ENCODE data around the gene LRRC56.
A peak's percentile ranks its signal among the peaks of the same experiment; 100 is the strongest.

The LRRC56 gene

GRCh38 chr11:526192-526591 lies 11.1 kb upstream of the LRRC56 start:
- no peaks in the 10 kb centered on the region for H3K36me3 ChIP-seq (ENCODE audit: insufficient read depth, low read length)
- H3K9ac ChIP-seq (ENCODE audit: low read depth, low read length) = no peak overlapping the region
- no peaks in the 10 kb centered on the region for H3K4me1 ChIP-seq (ENCODE audit: insufficient read depth, low read length)
- no peaks in the 10 kb centered on the region; the same call in 1 of the 2 replicates for H3K9me3 ChIP-seq (ENCODE audit: control insufficient read depth, insufficient read depth, low read length)

- Histone ChIP-seq H3K4me1 (ENCODE audit: insufficient read depth, low read length) (no peaks in the 10 kb centered on the region), H3K9ac (ENCODE audit: low read depth, low read length) (no peak overlapping the region), H3K36me3 (ENCODE audit: insufficient read depth, low read length) (no peaks in the 10 kb centered on the region), H3K9me3 (ENCODE audit: control insufficient read depth, insufficient read depth, low read length) (no peaks in the 10 kb centered on the region)
Observed at GRCh38 chr11:528166-528814, 9.0 kb upstream of the LRRC56 start.

GRCh38 chr11:528815-529727 lies 8.3 kb upstream of the LRRC56 start:
- no peaks in the 10 kb centered on the region for H3K4me1 ChIP-seq (ENCODE audit: insufficient read depth, low read length)
- H3K36me3 ChIP-seq (ENCODE audit: insufficient read depth, low read length) = peaks cover 3% of the 10 kb centered on the region; the same call in 1 of the 2 replicates
- no peak overlapping the region for H3K9ac ChIP-seq (ENCODE audit: low read depth, low read length)
- H3K9me3 ChIP-seq (ENCODE audit: control insufficient read depth, insufficient read depth, low read length) = no peaks in the 10 kb centered on the region

DNA sequence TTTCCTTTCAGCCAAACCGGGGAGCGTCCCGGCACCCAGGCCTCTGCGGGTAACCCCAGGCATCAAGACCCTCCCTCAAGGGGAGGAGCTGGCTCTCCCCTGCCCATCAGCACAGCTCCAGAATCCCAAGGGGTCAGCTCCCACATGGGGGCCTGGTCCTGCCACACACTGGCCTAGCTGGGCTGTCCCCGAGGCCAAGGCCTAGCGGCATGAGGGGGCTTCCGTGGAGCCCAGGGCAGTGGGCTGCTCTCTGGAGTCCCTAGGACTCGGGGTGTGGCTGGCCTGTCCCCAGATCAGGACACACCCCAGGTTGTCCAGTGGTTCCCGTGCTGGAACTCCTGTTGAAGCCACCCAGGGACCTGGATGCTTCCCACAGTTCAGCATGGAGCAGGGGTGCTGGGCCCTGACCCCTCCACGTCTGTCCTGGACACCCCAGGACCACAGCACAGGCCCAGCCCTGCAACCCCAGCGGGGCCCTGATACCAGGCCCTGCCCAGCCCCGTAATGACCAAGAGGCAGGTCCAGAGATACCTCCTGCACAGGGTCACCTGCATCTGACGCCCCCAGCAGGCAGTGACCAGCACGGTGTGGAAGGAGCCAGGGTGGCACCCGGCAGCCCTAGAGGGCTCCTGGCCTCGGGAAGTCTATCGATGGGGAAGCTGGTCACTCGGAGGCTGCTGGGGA lies 7.5 kb upstream of the LRRC56 start:
- no peaks in the 10 kb centered on the region for H3K9me3 ChIP-seq (ENCODE audit: control insufficient read depth, insufficient read depth, low read length)
- no peaks in the 10 kb centered on the region for H3K4me1 ChIP-seq (ENCODE audit: insufficient read depth, low read length)
- H3K36me3 ChIP-seq (ENCODE audit: insufficient read depth, low read length) = peaks cover 3% of the 10 kb centered on the region; the same call in 1 of the 2 replicates
- no peak overlapping the region for H3K9ac ChIP-seq (ENCODE audit: low read depth, low read length)

- no peaks in the 10 kb centered on the region for H3K4me1 ChIP-seq (ENCODE audit: insufficient read depth, low read length)
- no peaks in the 10 kb centered on the region for H3K9me3 ChIP-seq (ENCODE audit: control insufficient read depth, insufficient read depth, low read length)
- H3K36me3 ChIP-seq (ENCODE audit: insufficient read depth, low read length) = peaks cover 3% of the 10 kb centered on the region; the same call in 1 of the 2 replicates
- no peak overlapping the region for H3K9ac ChIP-seq (ENCODE audit: low read depth, low read length)
Observed at GRCh38 chr11:530960-531831, 6.1 kb upstream of the LRRC56 start.

DNA sequence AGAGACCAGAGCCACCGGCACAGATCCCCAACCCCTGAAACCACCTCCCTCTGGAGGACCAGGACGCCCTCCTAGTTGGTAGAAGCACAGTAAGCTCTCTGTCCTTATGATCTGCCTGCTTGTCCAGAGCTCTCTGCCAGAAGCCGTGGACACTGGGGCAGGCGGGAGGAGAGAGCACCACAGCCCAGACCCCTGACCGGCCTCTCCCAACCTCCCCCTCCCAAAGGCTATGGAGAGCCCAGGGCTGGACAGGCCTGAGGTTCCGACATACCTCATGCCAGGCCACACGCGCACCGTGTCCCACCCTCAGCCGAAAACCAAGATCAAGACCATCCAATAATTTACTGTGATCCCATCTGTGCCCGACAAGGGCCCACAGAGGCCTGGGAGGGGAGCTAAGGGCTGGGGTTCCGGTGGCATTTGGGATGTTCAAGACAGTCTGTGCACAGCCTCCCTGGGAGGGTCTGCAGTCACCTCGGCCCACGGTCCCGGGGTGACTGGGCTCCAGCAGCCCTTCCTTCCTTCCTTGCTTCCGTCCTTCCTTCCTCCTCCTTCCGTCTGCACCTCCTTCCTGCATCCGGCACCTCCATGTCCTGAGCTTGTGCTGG lies 5.3 kb upstream of the LRRC56 start:
- no peaks in the 10 kb centered on the region for H3K9me3 ChIP-seq (ENCODE audit: control insufficient read depth, insufficient read depth, low read length)
- H3K4me1 ChIP-seq (ENCODE audit: insufficient read depth, low read length) = no peaks in the 10 kb centered on the region
- H3K9ac ChIP-seq (ENCODE audit: low read depth, low read length) = no peak overlapping the region
- H3K36me3 ChIP-seq (ENCODE audit: insufficient read depth, low read length) = peaks cover 3% of the 10 kb centered on the region; the same call in 1 of the 2 replicates

DNA sequence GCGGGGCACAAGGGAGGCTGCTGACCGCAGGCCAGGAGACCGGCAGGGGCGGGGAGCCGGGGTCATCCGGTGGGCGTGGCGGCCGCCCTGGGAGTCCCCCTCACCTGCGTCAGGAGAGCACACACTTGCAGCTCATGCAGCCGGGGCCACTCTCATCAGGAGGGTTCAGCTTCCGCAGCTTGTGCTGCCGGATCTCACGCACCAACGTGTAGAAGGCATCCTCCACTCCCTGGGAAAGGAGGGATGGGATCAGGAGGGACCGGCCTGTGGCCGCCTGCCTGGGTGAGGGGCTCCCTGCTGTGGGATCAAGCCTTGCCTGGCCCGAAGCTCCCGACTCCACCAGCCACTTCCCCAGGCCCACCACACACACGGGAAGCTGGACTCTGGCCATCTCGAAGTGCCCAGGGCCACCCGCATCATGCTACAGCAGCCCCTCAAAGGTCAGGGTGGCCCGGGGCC lies 4.8 kb upstream of the LRRC56 start:
- Histone ChIP-seq H3K9ac (ENCODE audit: low read depth, low read length) (no peak overlapping the region), H3K9me3 (ENCODE audit: control insufficient read depth, insufficient read depth, low read length) (no peaks in the 10 kb centered on the region), H3K4me1 (ENCODE audit: insufficient read depth, low read length) (no peaks in the 10 kb centered on the region), H3K36me3 (ENCODE audit: insufficient read depth, low read length) (peaks cover 3% of the 10 kb centered on the region; the same call in 1 of the 2 replicates)

DNA sequence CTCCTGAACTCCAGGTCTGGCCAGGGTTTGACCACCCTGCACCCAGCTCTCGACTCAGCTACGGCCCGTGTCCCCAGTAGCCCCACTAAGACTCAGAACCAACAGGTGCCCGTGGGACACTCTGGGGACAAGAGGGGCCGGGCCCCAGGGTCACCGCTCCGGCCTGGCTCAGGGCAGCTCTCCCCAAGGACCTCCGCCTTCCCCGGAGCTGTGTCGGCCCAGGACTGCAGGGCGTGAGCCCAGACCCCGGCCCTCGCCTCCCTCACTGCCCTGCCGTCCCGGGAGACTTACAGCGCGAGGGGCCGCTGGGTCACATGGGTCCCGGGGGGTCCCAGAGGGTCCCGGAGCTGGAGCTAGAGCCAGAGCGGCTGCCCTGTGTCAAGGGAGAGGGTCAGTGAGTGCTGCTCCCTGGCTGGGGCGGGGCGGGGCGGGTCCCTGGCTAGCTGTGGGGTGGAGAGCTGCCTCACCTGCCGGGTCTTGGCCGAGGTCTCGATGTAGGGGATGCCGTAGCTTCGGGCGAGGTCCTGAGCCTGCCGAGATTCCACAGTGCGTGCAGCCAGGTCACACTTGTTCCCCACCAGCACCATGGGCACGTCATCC lies 4.2 kb upstream of the LRRC56 start:
- Histone ChIP-seq H3K9ac (ENCODE audit: low read depth, low read length) (no peak overlapping the region), H3K9me3 (ENCODE audit: control insufficient read depth, insufficient read depth, low read length) (no peaks in the 10 kb centered on the region), H3K4me1 (ENCODE audit: insufficient read depth, low read length) (no peaks in the 10 kb centered on the region), H3K36me3 (ENCODE audit: insufficient read depth, low read length) (peaks cover 3% of the 10 kb centered on the region; the same call in 1 of the 2 replicates)

GRCh38 chr11:533586-534395 lies 3.5 kb upstream of the LRRC56 start:
- H3K9ac ChIP-seq (ENCODE audit: low read depth, low read length) = peak overlapping the region; percentile 85; the same call in 1 of the 2 replicates
- H3K36me3 ChIP-seq (ENCODE audit: insufficient read depth, low read length) = peaks cover 3% of the 10 kb centered on the region; the same call in 1 of the 2 replicates
- no peaks in the 10 kb centered on the region for H3K9me3 ChIP-seq (ENCODE audit: control insufficient read depth, insufficient read depth, low read length)
- no peaks in the 10 kb centered on the region for H3K4me1 ChIP-seq (ENCODE audit: insufficient read depth, low read length)

- Histone ChIP-seq H3K9me3 (ENCODE audit: control insufficient read depth, insufficient read depth, low read length) (no peaks in the 10 kb centered on the region), H3K36me3 (ENCODE audit: insufficient read depth, low read length) (peaks cover 3% of the 10 kb centered on the region; the same call in 1 of the 2 replicates), H3K9ac (ENCODE audit: low read depth, low read length) (peak overlapping the region; percentile 85), H3K4me1 (ENCODE audit: insufficient read depth, low read length) (no peaks in the 10 kb centered on the region)
Observed at GRCh38 chr11:534396-535209, 2.7 kb upstream of the LRRC56 start.

- no peaks in the 10 kb centered on the region for H3K9me3 ChIP-seq (ENCODE audit: control insufficient read depth, insufficient read depth, low read length)
- H3K9ac ChIP-seq (ENCODE audit: low read depth, low read length) = peak overlapping the region; percentile 85; the same call in 1 of the 2 replicates
- H3K4me1 ChIP-seq (ENCODE audit: insufficient read depth, low read length) = no peaks in the 10 kb centered on the region
- H3K36me3 ChIP-seq (ENCODE audit: insufficient read depth, low read length) = peaks cover 3% of the 10 kb centered on the region; the same call in 1 of the 2 replicates
Observed at GRCh38 chr11:535210-535518, 2.2 kb upstream of the LRRC56 start.
